GM18498 (cell line): ENCODE data around the gene VARS1.

Experiments used
- ATAC-seq: cut with Tn5 transposase; IDR thresholded peaks from one replicate; pipeline ENCODE4 v1.9.1; 2021; ENCODE audit warnings: mild to moderate bottlenecking, moderate library complexity; ENCODE audit not compliant: unreplicated experiment

Gene VARS1

DNA sequence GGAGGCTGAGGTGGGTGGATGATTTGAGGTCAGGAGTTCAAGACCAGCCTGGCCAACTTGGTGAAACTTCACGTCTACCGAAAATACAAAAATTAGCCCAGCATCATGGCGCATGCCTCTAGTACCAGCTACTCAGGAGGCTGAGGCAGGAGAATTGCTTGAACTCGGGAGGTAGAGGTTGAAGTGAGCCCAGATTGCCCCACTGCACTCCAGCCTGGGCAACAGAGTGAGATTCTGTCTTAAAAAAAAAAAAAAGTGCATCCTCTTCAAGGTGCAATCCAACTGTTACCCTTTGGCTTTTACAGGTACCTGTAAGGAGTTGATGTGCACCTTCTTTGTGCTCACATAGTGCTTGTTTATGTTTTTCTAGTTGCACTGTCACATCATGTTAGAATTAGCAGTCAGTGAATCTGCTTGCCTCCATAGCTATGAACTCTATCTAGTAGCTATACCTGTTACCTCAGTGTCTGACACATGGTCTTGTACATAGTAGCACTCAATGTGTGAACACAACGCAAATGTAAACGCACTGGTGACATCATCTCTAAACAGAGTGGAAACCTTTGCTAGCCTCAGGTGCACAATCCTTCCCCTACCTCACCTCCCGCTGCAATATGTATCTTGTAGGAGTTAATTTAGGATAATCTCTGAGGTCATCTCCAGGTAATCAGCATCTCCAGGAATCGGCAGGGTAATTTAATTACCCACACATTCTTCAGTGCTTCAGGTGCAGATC is 46.1 kb downstream of the VARS1 start:
- ATAC-seq: no peak
